ENCODE measurements around the gene CSNK2A1. TPM values are rescaled to one million over a fixed set of nuclear protein-coding genes. Genes with fewer than 3 reads are reported as not detected.

CSNK2A1 gene
- total RNA-seq, 4 donors from 2014 or later, result 86.0 to 96.7 (median 90.3) TPM

DNA sequence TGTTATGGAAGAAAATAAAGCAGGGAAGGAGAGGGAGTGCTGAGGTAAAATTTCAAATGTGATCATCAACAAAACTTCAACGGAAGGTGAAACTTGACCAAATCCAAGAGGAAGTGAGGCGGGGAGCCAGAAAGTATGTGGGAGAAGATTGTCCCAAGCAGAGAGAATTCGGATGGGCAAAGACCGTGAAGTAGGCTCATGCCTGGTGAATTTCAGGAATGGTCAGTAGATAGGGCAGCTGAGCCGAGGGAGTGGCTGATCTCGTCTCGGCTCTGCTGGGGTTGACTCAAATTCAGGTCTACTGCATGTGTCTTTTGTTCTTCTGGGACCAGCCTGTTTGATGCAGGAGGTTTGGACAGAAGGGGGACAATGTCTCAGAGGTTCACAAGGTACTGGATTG is 7.0 kb upstream of the CSNK2A1 start:
- WGBS, 2 donors, result 79 to 84% methylated on average over 7 of the region's 7 CpGs
- no peak for DNase-seq (ENCODE audit: low spot score in 2 of 2)
- intact Hi-C loops (cut with DNase I; ENCODE audit: low total_unique reads), result no loop called here
- H3K4me3 ChIP-seq (ENCODE audit: low read depth, poor library complexity, severe bottlenecking), result no peak overlapping the region
- TF ChIP-seq, protein P1, sequence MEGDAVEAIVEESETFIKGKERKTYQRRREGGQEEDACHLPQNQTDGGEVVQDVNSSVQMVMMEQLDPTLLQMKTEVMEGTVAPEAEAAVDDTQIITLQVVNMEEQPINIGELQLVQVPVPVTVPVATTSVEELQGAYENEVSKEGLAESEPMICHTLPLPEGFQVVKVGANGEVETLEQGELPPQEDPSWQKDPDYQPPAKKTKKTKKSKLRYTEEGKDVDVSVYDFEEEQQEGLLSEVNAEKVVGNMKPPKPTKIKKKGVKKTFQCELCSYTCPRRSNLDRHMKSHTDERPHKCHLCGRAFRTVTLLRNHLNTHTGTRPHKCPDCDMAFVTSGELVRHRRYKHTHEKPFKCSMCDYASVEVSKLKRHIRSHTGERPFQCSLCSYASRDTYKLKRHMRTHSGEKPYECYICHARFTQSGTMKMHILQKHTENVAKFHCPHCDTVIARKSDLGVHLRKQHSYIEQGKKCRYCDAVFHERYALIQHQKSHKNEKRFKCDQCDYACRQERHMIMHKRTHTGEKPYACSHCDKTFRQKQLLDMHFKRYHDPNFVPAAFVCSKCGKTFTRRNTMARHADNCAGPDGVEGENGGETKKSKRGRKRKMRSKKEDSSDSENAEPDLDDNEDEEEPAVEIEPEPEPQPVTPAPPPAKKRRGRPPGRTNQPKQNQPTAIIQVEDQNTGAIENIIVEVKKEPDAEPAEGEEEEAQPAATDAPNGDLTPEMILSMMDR (IDR thresholded peaks at IDR 0.05), result no peak
- TF ChIP-seq POLR2A (IDR thresholded peaks at IDR 0.05), result no peak

DNA sequence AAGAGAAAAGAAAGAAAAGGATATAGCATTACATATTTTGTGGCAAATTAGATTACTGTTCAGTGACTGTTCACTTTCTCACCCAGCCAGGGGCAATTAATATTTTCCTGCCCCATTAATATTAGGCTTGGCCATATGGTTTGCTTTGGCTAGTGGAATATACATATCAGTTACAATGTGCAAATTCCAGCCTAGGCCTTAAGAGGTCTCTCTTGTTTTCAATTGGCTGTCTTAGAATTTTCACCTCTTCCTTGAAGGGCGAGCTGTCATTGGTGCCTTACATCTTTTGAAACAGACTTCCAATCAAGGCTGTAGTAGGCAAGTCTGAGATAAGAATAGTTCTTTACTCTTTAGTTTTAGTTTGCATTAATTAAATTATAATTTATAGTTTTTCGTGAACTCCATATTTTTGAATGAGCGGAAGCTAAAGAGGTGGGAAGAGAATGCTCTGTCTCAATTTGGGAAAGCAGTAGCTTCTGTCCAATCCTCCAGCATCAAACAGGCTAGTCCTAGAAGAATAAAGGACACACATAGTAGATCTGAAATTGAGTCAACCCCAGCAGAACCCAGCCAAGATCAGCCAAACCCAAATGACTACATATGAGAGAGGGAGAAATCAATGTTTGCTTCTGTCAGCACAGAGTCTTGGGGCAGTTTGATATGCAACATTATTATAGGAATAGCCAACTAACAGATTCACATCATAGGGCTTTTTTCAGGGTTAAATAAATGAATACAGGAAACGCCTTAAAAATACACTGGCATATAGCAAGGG is 6.3 kb upstream of the CSNK2A1 start:
- WGBS, 2 donors, result 89 to 91% methylated on average over 4 of the region's 4 CpGs
- DNase-seq (ENCODE audit: low spot score in 2 of 2), result no peak
- intact Hi-C loops (cut with DNase I; ENCODE audit: low total_unique reads), result no loop called here
- no peak overlapping the region for H3K4me3 ChIP-seq (ENCODE audit: low read depth, poor library complexity, severe bottlenecking)
- TF ChIP-seq, protein P1 (IDR thresholded peaks at IDR 0.05), result no peak
- no peak for TF ChIP-seq POLR2A (IDR thresholded peaks at IDR 0.05)

GRCh38 chr20:548906-549305 is 5.3 kb upstream of the CSNK2A1 start:
- no peak for DNase-seq (ENCODE audit: low spot score in 2 of 2)
- WGBS, 2 donors, result 55 to 59% methylated on average over 1 of the region's 1 CpG
- no peak overlapping the region for H3K4me3 ChIP-seq (ENCODE audit: low read depth, poor library complexity, severe bottlenecking)
- TF ChIP-seq POLR2A (IDR thresholded peaks at IDR 0.05), result no peak
- TF ChIP-seq, protein P1 (IDR thresholded peaks at IDR 0.05), result no peak
- intact Hi-C loops (cut with DNase I; ENCODE audit: low total_unique reads), result no loop called here

GRCh38 chr20:547394-547793 is 3.8 kb upstream of the CSNK2A1 start:
- TF ChIP-seq, protein P1 (IDR thresholded peaks at IDR 0.05), result no peak
- no peak for TF ChIP-seq POLR2A (IDR thresholded peaks at IDR 0.05)
- no peak overlapping the region for H3K4me3 ChIP-seq (ENCODE audit: low read depth, poor library complexity, severe bottlenecking)
- WGBS, 2 donors, result 84 to 94% methylated on average over 1 of the region's 1 CpG
- DNase-seq (ENCODE audit: low spot score in 2 of 2), result no peak
- intact Hi-C loops (cut with DNase I; ENCODE audit: low total_unique reads), result no loop called here

- intact Hi-C loops (cut with DNase I; ENCODE audit: low total_unique reads), result no loop called here
- WGBS, 2 donors, result 84 to 85% methylated on average over 3 of the region's 3 CpGs
- no peak for DNase-seq (ENCODE audit: low spot score in 2 of 2)
- H3K4me3 ChIP-seq (ENCODE audit: low read depth, poor library complexity, severe bottlenecking), result no peak overlapping the region
- no peak for TF ChIP-seq POLR2A (IDR thresholded peaks at IDR 0.05)
- TF ChIP-seq, protein P1 (IDR thresholded peaks at IDR 0.05), result no peak
Measured at GRCh38 chr20:546353-546752, 2.8 kb upstream of the CSNK2A1 start.
